ENCODE results near the gene CLEC2A.

GRCh38 chr12:9872162-9872561, 60.0 kb downstream of the CLEC2A start:
- TF ChIP-seq CTCF (IDR thresholded peaks at IDR 0.05; ENCODE audit: insufficient read depth, low read length, poor library complexity, severe bottlenecking) (no peak), EZH2phosphoT487 (conservative IDR thresholded peaks at IDR 0.05; ENCODE audit: low read length) (no peak)
